Stimulated activated CD4-positive, alpha-beta T cell treated with anti-CD3 and anti-CD28 coated beads, Interleukin-15, amount 100 ng/mL, for 48 hours (primary cell): Measurements from ENCODE around the gene TEX12.
"Not testable (repeated sequence)": the region's sequence is repeated elsewhere in the genome, so short reads cannot be mapped to it uniquely, and the experiment has no call there.

Source experiments
- DNase-seq, 2 donors: peaks; one replicate each; pipeline ENCODE4 v3.0.0-alpha.2; 2020; ENCODE audit warnings: low read depth in 2 of 2

Gene TEX12, protein sequence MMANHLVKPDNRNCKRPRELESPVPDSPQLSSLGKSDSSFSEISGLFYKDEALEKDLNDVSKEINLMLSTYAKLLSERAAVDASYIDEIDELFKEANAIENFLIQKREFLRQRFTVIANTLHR

DNA sequence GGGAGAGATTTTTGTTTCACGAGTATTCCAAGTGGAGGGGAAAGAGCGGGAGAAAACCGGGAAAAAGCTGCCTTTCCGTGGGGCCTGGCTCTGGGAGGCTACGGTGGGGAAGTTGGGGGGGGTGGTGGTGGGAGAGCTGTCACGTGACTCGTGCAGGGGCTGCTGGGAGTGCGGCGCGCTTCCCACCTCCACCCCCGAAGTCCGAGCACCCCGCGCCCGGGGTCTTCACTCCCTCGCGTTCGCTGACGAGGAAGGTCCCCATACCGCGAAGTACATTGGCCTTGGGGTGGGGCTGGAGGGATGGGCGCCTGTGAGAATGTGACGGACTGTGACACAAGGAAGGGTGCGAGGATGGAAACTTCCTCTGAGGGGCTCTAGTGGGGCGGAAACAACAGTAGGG, at the start of gene TEX12:
Gene TEX12 (plus strand): TSS at position 228 of the 400 bp plus-strand sequence. CDS start 1,897 bp downstream, outside the sequence.
- no peak for DNase-seq

DNA sequence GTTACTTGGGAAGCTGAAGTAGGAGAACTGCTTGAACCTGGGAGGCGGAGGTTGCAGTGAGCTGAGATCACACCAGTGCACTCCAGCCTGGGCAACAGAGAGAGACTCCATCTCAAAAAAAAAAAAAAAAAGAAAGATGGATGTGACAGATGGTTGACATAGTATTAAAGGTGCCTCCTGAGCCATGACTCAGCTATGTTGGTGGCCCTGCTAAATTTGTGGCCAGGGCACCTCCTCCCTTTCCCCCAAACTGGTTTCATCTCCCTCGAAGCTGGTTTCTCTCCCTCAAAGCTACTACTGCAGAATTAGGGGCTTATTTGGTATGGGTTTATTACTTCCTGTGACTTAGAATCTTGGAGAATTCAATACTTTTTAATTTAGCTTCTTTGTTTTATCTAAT, 49.0 kb upstream of the TEX12 start:
- no peak for DNase-seq

DNA sequence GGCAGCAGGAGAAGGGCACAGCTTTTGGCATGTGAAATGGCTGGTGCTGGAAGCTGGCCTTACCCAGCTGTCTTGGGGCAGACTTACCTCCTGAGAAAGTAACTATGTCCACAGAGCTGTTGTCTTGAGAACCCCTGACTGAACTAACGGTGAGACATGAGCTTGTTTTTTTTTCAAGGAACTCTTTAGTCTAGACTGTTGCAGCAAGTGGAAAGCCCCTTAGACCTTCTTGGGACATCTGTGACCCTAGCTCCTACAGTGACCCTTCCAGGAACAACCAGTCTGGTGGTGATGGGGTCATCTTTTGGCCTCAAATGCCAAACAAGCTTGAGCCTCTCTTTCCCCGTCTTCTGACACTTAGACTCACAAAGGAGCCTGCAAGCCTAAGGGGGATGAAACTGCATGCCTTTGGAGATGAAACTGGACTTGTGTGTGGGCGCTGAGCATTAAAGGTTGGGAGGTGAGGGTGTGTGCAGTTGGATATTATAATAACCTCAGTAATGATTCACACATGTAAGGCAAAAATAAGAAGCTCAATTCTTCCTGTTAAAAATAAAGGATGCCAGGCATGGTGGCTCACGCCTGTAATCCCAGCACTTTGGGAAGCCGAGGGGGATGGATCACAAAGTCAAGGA, 45.1 kb upstream of the TEX12 start:
- DNase-seq: no peak

DNA sequence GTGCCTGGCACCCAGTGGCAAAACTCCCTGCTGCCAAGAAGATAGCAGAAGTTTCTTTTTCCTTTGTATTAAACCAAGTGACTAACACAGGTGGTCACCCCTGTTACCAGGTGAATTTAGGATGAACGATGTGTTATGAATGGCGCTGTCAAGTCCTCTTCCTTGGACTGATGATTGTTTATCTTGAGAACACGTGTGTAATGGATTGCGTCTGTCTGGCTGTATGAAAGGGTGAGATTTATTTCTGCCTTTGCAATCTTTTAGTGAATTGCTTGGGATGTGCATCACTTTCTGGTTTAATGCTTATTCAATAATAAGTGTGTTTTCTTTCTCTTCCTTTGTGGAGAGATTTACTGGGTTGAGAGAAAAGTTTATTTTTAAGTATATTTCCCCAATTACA, 44.0 kb upstream of the TEX12 start:
- no peak for DNase-seq

DNA sequence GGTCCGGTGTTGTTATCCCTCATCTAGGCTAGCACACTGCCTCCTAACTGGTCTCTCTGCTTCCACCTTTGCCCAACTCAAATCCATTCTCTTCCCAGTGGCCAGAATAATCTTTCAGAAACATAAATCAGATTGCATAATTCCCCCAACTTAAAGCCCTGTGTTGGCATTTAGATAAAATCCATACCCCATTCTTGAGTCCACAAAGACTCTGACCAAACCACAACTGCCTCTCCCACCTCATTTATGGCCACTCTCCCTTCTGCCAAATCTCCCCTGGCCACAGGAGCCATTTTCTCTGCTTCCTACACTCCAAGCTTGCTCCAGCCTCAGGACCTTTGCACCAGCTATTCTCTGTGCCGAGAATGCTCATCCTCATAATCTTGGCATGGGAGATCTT, 40.1 kb upstream of the TEX12 start:
- no peak for DNase-seq

DNA sequence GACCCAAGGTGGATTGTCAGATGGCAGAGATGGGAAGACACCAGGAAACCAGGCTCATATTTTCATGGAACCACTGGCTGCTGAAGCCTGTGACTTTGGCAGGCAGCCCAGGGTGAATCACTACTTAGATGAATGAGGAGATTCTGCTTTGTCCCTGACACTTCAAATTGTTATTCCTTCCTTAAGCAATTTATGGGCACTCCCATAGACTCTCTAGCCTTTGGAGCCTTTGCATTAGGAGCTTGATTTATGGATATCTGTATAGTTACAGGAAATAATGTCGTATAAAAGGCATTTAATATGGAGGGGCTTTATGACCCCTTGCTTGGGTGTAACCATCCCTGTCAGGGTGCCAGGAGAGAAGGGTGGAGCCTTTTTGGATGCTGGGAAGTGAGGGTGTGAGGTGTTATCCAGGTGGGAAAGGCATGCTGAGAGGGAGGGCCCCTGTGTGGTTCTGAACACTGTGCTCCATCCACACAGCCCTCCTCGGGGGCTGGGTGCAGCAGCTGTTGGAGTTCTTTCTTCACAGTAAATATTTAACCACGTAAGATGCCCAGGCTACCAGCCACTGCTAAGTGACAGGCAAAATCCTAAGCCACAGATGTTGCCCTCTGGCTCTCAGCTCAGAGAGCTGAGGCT, 38.6 kb upstream of the TEX12 start:
- DNase-seq: no peak

DNA sequence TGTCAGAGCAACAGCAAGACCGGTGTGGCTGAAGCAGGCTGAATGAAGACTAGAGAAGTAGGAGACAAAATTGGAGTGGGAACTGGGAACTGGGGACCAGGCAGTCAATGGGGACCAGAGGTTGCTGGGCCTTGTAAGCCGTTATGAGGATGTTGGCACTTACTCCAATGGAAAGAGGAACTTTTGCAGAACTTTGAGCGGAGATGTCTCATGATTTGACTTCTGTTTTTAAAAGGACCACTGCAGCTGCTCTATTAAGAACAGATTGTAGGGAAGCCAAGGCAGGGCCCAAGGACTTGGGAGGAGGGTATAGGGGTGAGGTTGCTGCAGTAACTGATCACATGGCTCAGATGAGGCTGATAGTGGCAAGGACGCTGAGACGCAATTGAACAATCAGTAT, 37.5 kb upstream of the TEX12 start:
- no peak for DNase-seq

DNA sequence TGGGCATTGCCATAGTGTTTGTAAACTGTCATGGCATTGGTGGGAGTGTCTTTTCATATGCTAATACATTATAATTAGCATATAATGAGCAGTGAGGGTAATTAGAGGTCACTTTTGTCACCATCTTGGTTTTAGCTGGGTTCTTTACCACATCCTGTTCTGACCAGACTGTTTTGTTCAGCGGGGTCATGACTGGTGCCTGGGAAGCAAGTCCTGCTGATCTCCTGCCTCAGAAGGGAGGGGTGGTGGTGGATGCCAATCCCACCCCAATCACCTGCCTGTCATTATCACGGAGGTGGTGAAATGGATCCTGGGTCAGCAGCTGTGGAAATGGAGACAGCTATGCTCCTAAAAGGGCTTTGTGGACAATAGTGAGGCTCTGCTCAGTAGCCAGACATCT, 34.4 kb upstream of the TEX12 start:
- DNase-seq: no peak

DNA sequence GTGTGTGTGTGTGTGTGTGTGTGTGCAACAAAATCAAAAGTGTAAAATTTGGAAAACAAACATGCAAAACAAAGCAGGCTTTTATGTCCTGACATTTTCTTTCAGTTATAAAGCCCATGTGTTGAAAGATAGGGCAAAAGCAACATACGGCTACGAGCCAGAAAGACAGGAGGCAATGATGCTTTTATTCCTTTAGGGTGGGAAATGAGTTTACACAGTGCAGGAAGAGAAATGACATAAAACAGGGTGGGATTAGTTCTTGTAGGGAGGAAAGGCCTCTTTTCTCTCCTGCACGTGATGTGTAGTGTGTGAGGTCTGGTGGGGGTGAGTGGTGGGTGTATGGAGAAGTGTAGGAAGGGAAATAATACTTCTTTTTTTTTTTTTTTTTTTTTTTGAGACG, 32.7 kb upstream of the TEX12 start:
- DNase-seq: no peak

DNA sequence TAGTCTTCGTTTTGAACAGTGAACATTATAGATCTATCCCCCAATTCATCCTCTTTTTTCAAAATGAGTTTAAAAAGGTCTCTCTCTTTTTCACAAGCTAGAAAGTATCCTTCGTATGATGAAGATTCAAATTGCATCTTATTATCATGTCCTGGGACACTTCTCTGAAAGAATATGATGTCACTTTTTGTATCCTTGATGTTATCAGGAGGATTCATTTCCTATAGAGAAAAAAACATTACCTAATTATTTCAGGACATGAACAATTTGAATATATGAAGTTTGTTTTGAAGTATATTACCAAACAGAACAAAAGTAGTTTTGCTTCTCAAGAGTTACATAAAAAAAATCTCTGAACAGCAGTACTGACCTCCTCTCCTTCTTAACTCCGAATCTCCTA, 23.6 kb upstream of the TEX12 start:
- DNase-seq: no peak

DNA sequence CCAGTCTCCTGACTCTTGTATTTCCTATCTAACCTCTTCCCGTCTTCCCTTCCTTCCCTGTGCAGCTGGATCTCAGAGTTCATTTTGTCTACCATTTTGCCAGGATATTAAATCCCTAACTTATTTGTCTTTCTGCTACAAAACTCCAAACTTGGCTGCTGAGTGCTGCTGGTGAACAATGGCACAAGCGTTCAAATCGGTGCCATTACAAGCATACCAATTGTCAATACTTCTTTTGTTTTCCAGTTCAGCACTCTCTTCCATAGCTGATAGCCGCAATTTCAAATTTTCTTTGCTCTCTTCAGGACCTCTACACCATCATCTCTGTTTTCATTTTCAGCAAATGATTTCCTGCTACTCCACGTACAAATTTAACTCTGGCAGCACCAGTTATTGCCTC, 16.7 kb upstream of the TEX12 start:
- no peak for DNase-seq

DNA sequence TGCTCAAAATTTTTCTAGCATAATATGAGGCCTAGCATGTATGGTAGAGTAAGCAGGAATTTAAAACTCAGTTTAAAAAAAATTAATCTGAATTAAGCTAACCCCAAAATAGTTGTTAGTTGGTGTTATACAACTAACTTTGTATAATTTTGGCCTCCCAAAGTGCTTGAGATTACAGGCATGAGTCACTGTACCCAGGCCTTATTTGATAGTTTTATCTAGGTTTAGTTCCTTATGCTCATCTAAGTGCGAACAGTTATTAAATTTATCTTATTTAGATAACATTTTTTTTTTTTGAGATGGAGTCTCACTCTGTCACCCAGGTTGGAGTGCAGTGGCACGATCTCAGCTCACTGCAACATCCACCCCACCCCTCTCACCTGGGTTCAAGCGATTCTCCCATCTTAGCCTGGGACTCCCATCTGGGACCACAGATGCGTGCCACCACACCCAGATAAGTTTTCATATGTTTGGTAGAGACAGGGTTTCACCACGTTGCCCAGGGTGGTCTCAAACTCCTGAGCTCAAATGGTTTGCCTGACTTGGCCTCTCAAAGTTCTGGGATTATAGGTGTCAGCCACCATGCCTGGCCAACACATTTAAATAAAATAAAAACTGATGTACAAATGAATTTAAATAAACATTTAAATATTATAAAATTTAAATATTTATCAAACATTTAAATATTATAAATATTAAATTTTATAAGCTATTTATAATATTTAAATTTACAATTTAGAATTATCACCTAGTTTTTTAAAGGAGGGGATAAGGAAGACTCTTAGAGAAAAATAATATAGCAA, 10.8 kb upstream of the TEX12 start:
- DNase-seq: no peak

DNA sequence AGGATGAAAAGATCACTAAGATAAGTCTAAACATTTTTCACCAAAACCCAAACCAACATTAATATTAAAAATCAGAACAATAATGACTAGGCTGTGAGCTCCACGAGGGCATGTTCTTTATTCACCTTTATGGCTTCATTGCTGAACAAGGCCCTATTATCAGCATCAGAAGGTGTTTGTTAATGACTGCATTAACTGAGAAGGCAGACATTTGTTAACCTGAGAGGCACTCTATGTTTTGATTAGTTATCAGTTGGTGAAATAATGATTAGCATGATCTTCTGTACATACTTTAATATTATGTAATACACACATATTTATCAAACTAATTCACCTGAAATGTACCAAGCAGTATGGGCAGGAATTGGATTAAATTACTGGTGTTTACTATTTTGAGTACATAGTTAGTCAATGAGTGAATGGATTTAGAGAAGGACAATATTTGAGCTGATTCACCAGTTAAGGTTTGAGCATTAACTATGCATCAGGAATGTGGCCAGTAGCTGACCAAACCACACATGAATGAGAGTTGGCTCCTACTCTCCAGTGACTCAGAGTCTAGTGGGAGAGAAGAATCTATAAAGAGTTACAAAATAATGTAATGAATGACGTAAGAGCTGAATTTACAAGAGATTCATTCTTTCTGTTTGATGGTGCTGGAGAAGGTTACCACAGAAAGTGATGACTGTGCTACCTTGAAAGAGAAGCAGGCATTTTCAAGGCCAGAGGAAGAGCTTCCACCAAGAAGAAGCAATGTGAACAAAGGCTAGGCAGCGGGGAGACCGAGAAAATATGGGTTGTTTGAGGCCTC, 10.0 kb upstream of the TEX12 start:
- no peak for DNase-seq

DNA sequence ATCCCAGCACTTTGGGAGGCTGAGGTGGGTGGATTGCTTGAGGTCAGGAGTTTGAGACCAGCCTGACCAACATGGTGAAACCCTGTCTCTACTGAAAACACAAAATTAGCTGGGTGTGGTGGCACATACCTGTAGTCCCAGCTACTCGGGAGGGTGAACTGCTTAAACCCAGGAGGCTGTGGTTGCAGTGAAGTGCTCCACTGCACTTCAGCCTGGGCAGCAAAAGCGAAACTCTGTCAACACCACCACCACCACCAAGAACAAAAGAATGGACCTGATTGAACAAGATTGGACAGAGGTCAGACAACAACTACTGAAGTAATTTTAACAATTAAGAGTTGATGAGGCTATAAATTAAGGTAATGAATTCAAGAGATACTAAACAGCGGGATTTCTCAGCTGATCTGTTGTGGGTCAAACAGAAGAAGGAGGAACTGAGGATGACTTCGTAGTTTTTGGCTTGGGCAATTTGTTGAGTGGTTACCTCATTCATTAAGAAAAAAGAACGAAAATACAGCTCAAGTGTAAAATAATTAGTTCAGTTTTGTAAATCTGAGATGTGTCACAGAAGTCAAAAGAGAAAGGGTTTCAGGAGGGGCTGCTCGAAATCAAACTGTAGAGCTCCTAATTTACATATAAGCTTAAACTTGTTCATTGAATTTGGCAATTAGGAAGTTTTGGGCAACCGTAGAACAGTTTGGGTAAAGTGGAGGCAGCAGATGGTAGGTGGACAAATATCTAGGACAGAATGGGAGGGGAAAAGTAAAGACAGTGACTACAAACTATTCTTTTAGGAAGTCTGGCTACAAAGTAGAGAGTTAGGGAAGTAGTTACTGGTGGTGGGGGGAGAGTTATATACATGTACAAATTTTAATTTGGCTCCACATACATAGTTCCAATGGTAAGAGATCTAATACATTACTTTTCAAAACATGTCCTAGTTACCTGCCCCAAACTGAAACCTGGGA, 7.8 kb upstream of the TEX12 start:
- no peak for DNase-seq

DNA sequence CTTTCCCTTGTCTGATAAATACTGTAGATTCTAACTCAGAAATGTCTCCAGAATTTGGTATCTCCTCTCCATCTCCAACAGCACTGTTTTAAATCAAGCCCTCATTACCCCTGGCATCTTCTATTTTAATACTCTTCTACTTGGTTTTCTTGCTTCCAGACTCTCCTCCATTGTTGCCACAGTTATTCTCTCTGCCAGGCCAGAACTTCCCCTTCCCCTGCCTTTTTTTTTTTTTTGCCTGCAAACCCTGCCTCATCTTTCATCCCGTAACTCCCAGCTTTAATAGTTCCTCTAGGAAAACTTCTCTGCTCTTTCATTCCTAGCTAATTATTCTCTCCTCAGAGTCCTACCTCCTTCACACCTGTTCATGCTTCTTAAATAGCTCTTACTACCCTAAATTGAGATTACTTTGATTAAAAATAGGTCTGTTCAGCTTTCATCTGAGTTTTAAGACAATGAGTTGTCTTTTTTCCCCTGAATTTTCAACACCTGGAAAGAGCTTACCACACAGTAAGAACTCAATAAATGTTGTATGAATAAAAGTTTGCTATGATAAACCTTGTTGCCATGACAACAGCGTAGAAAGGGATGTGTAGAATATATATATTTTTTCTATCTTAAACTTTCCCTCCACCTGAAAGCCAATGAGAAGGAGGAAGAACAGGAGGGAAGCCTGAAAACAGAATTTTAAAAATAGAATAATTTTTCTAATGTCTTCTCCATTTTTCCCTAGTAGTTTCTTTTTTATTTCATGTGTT, 6.9 kb upstream of the TEX12 start:
- no peak for DNase-seq

DNA sequence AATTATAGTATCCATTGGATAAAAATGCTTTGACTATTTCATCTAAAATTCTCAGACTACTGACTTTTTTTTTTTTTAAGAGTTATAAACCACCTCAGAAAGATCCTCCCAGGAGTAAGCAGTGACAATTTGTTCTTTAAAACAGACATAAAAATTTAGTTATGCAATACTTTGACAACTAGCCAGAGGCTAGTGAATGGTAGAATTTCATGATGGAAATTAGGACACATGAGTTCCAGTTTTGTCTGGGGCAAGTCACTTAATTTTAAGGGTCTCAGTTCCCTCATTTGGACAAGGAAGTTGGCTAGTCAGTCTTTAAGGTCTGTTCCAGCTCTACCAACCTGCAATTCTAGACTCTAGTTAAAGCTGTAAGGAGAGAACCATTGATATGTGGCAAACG, 6.2 kb upstream of the TEX12 start:
- no peak for DNase-seq

DNA sequence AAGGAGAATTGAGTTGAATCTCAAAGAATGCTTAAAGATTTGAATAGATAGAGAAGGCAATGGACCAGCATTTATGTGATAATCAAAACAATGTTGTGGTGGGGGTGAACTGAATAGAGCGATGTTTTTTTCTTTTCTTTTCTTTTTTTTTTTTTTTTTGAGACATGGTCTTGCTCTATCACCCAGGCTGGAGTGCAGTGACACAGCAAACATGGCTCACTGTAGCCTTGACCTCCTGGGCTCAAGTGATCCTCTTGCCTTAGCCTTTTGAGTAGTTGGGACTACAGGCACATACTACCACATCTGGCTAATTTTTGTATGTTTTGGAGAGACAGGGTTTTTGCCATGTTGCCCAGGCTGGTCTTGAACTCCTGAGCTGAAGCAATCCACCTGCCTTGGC, 5.0 kb upstream of the TEX12 start:
- not testable (repeated sequence) for DNase-seq

DNA sequence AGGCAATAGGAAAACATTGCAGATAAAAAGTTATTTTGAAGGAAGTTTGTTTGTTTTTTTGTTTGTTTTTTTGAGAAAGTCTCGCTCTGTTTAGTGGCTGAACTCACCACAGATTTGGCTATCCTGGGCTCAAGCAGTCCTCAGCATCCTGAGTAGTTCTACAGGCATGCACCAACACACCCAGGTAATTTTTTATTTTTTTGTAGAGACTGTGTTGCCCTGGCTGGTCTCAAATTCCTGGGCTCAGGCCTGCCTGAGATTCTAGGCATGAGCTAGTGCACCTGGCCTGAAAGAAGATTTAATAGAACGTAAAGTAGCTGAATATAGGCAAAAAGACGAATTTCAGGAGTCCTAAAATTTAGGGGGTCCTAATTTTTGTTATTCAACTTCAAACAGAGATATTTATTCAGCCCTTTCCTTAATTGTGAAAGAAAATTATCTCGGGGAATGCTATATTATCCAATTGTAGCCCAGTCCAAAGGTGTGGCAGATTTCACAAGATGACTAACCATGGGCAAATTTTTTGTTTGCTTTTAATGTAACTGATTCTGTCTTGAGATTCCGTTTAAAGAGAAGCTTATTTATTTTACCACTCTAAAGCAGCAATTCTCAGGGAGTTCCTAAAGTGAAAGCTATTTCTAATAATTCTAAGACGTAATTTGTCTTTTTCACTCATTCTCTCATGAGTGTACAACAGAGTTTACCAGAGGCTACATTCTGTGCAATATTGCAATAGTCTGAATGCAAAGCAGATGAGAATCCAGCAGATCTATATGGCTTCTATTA, 4.2 kb upstream of the TEX12 start:
- DNase-seq: no peak
